GM12872 (cell line): ENCODE measurements around the gene KBTBD12.

Experiments used
- CTCF ChIP-seq: IDR thresholded peaks from 3 replicates; pipeline ENCODE4 v1.5.1; 2011; ENCODE audit warnings: low read depth, mild to moderate bottlenecking, low read length, moderate library complexity; ENCODE audit not compliant: insufficient read depth

KBTBD12 gene

GRCh38 chr3:127940116-127940515, 25.1 kb downstream of the KBTBD12 start:
- no peak for TF ChIP-seq CTCF

DNA sequence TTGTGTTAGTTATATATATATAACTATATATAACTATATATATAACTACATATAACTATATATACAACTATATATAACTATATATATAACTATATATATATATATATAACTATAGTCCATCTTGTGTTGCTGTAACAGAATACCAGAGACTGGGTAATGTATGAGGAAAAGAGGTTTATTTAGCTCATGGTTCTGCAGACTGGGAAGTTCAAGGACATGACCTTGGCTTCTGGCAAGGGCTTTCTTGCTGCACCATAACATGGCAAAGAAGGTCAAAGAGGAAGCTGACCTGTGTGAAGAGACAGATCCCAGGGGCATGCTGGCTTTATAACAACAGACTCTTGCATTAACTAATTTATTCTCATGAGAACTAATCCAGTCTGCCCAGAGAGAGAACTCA, 27.6 kb downstream of the KBTBD12 start:
- no peak for TF ChIP-seq CTCF

GRCh38 chr3:127948211-127948610, 33.2 kb downstream of the KBTBD12 start:
- TF ChIP-seq CTCF = no peak

DNA sequence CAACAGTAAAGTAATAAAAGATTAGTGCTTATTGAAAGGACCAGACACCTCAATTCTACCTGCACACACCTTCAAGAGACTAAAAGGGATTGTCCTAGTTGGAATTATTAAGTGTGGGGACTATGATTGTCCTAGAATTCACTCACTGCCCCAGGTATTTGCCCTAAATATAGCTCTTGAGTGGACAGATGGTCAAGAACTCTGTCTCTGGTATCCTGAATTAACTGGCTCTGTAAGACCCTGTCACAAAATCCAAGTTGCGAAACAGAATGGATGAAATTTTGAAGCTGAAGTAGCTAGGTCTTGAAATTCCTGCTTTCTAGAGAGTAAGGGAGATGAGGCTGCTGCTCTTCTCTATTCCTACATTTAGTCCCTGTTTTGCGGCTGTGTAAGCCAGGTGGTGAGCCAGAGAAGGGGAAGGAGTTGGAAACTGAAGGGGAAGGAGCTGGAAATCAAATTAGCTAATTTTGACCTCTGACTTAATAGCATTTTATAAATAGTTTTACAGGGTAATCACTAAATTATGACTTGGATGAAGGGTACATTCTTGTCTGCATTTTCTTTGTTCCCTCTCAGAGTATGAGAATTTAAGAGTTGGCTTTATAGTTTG, 34.5 kb downstream of the KBTBD12 start:
- TF ChIP-seq CTCF = no peak

DNA sequence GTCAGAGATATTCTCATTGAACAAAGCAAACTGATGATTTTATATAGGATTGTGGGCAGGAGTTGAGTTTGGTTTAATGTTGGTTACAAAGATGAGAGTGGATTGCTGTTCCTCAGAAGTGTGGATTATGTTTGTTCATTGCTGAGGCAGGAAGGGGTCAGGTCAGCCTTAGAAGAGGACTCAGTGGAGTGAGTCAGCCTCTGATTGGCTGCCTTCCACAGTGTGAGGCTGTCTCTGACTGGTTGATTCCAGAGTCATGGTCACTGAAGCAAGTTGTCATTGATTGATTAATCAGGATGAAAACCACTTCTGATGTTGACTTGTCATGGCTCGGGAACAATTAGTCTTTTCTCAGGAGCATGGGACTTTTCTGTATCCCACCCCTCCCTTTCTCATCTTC, 36.2 kb downstream of the KBTBD12 start:
- no peak for TF ChIP-seq CTCF

DNA sequence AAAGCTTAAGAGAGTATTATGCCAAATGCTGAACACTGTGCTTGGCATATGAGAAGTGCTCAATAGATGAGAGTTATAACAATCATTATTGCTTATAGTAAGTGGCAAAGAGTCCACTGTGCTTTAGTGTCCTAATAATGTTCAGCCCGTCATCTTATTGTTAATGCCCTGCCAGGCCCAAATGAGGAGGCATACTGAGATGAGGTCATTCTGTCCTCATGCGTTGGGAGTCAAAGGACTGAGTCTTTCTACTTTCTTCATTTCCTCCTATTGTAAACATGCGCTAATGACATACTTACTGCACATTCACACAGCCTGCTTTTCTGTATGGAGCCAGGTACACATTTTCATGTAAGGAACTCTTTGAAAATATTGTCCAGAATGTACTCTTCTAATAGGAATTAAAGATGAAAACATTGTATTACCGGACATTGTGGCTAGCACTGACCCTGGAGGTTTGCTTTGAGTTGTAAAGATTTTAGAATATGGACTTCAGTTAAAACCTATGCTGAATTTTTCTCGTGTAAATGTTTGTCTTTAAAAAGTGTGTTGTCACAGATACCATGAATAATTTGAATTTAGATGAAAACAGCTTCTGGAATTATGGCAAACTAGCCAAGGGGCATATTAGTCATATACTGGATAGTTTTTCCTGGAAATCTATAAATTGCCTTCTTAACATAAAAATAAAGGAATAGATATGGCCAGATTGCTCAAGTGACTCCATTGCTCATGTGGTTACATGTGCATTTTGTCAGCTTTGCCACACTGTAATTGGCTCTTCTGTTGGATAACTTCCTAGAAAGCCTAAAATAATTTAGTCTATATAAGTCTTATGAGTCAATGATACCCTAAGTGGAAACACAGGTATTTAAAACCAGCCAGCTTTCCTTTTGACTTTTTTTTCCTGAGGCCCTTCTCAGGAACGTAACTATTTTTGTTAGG, 38.3 kb downstream of the KBTBD12 start:
- TF ChIP-seq CTCF = no peak

GRCh38 chr3:127954640-127955039, 39.6 kb downstream of the KBTBD12 start:
- no peak for TF ChIP-seq CTCF
